Inflammatory macrophage treated with lipopolysaccharide for 1 hour (primary cell): ENCODE data around the gene RNF151.
"Not testable (repeated sequence)": the region's sequence is repeated elsewhere in the genome, so short reads cannot be mapped to it uniquely, and the experiment has no call there.

Experiments used
- DNase-seq, 2 donors: peaks; one replicate each; pipeline ENCODE4 v3.0.0-alpha.2; 2020 to 2022

Gene RNF151

GRCh38 chr16:1939833-1940232 lies 26.8 kb upstream of the RNF151 start:
- DNase-seq, result not testable (repeated sequence)

- peak in 1 of 2 donors; percentile 31 for DNase-seq
These were observed 26.1 kb upstream of the RNF151 start for GRCh38 chr16:1940273-1941161.

- no peak for DNase-seq
These were observed 25.3 kb upstream of the RNF151 start for GRCh38 chr16:1941162-1942046.

- peak; percentile 47 to 62 for DNase-seq
These were observed 24.4 kb upstream of the RNF151 start for GRCh38 chr16:1942047-1942809.

GRCh38 chr16:1942810-1943726 lies 23.6 kb upstream of the RNF151 start, which contains the start of gene MSRB1:
MSRB1 (minus strand) TSS chr16:1943199; CDS start chr16:1943156, 43 bp downstream.
- peak; percentile 99 to 100 for DNase-seq

GRCh38 chr16:1944612-1945199 lies 21.9 kb upstream of the RNF151 start:
- no peak for DNase-seq

GRCh38 chr16:1945559-1946391 lies 20.9 kb upstream of the RNF151 start:
- DNase-seq, result no peak

GRCh38 chr16:1946495-1947368 lies 19.9 kb upstream of the RNF151 start:
- no peak for DNase-seq

- DNase-seq, result no peak
These were observed 19.3 kb upstream of the RNF151 start for GRCh38 chr16:1947369-1947670.

GRCh38 chr16:1949507-1949906 lies 17.1 kb upstream of the RNF151 start:
- no peak for DNase-seq

- no peak for DNase-seq
These were observed 16.6 kb upstream of the RNF151 start for GRCh38 chr16:1950047-1950446.

- no peak for DNase-seq
These were observed 16.1 kb upstream of the RNF151 start for GRCh38 chr16:1950559-1950958.

- DNase-seq, result no peak
These were observed 12.9 kb upstream of the RNF151 start for GRCh38 chr16:1953734-1954133.

- not testable (repeated sequence) for DNase-seq
These were observed 9.1 kb upstream of the RNF151 start for GRCh38 chr16:1957434-1958142.

GRCh38 chr16:1958143-1958491 lies 8.5 kb upstream of the RNF151 start:
- not testable (repeated sequence) for DNase-seq

GRCh38 chr16:1958715-1959268 lies 7.9 kb upstream of the RNF151 start:
- no peak for DNase-seq

- peak; percentile 86 to 95 for DNase-seq
These were observed 7.2 kb upstream of the RNF151 start, which contains the start of gene NDUFB10 for GRCh38 chr16:1959269-1960039. NDUFB10 (plus strand) TSS chr16:1959538; CDS start chr16:1959625, 87 bp downstream.
